SK-N-SH (cell line): ENCODE data around the gene AHNAK. TPM values are rescaled to one million over a fixed set of nuclear protein-coding genes. Genes with fewer than 3 reads are reported as not detected.

Experiments used
- CTCF ChIA-PET: fragments of 300-600, 350-600 bp; formaldehyde crosslinking; extraction: SDS; loops from one replicate; lab custom pipeline; 2021; lab: Yijun Ruan, JAX
- POLR2A ChIA-PET: fragments of 350-600 bp; sonication (Branson Sonifier 250); formaldehyde crosslinking; extraction: SDS; loops from one replicate; lab custom pipeline; 2020; ENCODE audit warnings: antibody characterized with exemption, inconsistent platforms; lab: Yijun Ruan, JAX
- DNase-seq: peaks from one replicate; pipeline ENCODE4 v3.0.0; 2012
- H2AFZ ChIP-seq: fragments of 200-600 bp; sonication (generic); 2 replicates; pipeline ENCODE4 v1.8.1; 2016; ENCODE audit warnings: antibody characterized with exemption, mild to moderate bottlenecking, low read depth
- H3F3A ChIP-seq: fragments of 200-600 bp; sonication (generic); replicated peaks from 2 replicates; pipeline ENCODE3; 2016; ENCODE audit warnings: antibody characterized with exemption, mild to moderate bottlenecking; ENCODE audit not compliant: insufficient read depth
- H3K27ac ChIP-seq, 2 experiments: fragments of 200-500 bp in 1 of 2; fragments of 200-600 bp in 1 of 2; sonication (Bioruptor generic) in 1 of 2; sonication (generic), shearing (Covaris generic) in 1 of 2; 2 replicates each; pipeline versions ENCODE4 v1.5.1 to v1.6.1; 2014 to 2016; ENCODE audit warnings: low read depth in 2 of 2, inconsistent platforms in 1 of 2, low read length in 1 of 2, mild to moderate bottlenecking in 1 of 2, mixed read lengths in 1 of 2
- H3K27me3 ChIP-seq: fragments of 200-600 bp; sonication (generic), shearing (Covaris generic); 2 replicates; pipeline ENCODE4 v1.6.1; 2016; ENCODE audit warnings: mixed run types; ENCODE audit not compliant: insufficient read depth
- H3K36me3 ChIP-seq, 2 experiments: fragments of 200-500 bp in 1 of 2; fragments of 200-600 bp in 1 of 2; sonication (Bioruptor generic) in 1 of 2; sonication (generic) in 1 of 2; replicated peaks in 1 of 2; 2 replicates each; pipeline versions ENCODE3 to v1.5.1; 2014 to 2016; ENCODE audit warnings: low read length in 1 of 2, mild to moderate bottlenecking in 1 of 2; ENCODE audit not compliant: insufficient read depth in 2 of 2, control insufficient read depth in 1 of 2
- H3K4me1 ChIP-seq, 2 experiments: fragments of 200-500 bp in 1 of 2; fragments of 200-600 bp in 1 of 2; sonication (Bioruptor generic) in 1 of 2; sonication (generic), shearing (Covaris generic) in 1 of 2; 2 replicates each; pipeline versions ENCODE4 v1.5.1 to v1.6.1; 2014 to 2016; ENCODE audit warnings: low read depth in 1 of 2, low read length in 1 of 2, mixed run types in 1 of 2; ENCODE audit not compliant: insufficient read depth in 2 of 2, control insufficient read depth in 1 of 2
- H3K4me2 ChIP-seq: fragments of 200-600 bp; sonication (generic), shearing (Covaris generic); 2 replicates; pipeline ENCODE4 v1.6.1; 2017; ENCODE audit warnings: mixed run types
- H3K4me3 ChIP-seq, 2 experiments: fragments of 200-500 bp in 1 of 2; fragments of 200-600 bp in 1 of 2; sonication (Bioruptor generic) in 1 of 2; sonication (generic), shearing (Covaris generic) in 1 of 2; 2 replicates each; pipeline versions ENCODE4 v1.5.1 to v1.8.1; 2014 to 2016; ENCODE audit warnings: low read depth in 2 of 2, inconsistent platforms in 1 of 2, low read length in 1 of 2, mild to moderate bottlenecking in 1 of 2, mixed read lengths in 1 of 2, moderate library complexity in 1 of 2
- H3K79me2 ChIP-seq: fragments of 200-600 bp; sonication (generic); 2 replicates; pipeline ENCODE4 v1.8.1; 2017; ENCODE audit warnings: mild to moderate bottlenecking; ENCODE audit not compliant: insufficient read depth
- H3K9ac ChIP-seq: fragments of 200-600 bp; sonication (generic); 2 replicates; pipeline ENCODE4 v1.6.1; 2017; ENCODE audit warnings: mixed run types
- H3K9me2 ChIP-seq: fragments of 200-600 bp; sonication (generic); 2 replicates; pipeline ENCODE4 v1.6.1; 2017; ENCODE audit warnings: mixed run types
- H3K9me3 ChIP-seq: fragments of 200-600 bp; sonication (generic); 2 replicates; pipeline ENCODE4 v1.6.1; 2017; ENCODE audit warnings: mixed run types, mild to moderate bottlenecking, moderate library complexity
- H4K20me1 ChIP-seq: fragments of 200-600 bp; sonication (generic); 2 replicates; pipeline ENCODE4 v1.6.1; 2017; ENCODE audit warnings: mild to moderate bottlenecking, mixed run types; ENCODE audit not compliant: insufficient read depth
- GABPA ChIP-seq: IDR thresholded peaks from 2 replicates; pipeline ENCODE4 v1.4.0; 2012; ENCODE audit warnings: low read depth, mild to moderate bottlenecking
- JUND ChIP-seq: IDR thresholded peaks from 2 replicates; pipeline ENCODE4 v1.4.0; 2012
- NFIC ChIP-seq: IDR thresholded peaks from 2 replicates; pipeline ENCODE4 v1.4.0; 2012; ENCODE audit warnings: borderline replicate concordance
- NRF1 ChIP-seq: IDR thresholded peaks from 2 replicates; pipeline ENCODE4 v1.6.1; 2012; ENCODE audit warnings: low read depth, mild to moderate bottlenecking, low read length
- REST ChIP-seq: IDR thresholded peaks from 2 replicates; pipeline ENCODE4 v1.6.1; 2012; ENCODE audit warnings: mild to moderate bottlenecking, low read depth, low read length, moderate library complexity
- RFX5 ChIP-seq: IDR thresholded peaks from 2 replicates; pipeline ENCODE4 v1.6.1; 2012; ENCODE audit warnings: mild to moderate bottlenecking, improper control_type of control experiment, low read length
- SMC3 ChIP-seq: IDR thresholded peaks from 2 replicates; pipeline ENCODE4 v1.6.1; 2012; ENCODE audit warnings: low read depth, low read length, improper control_type of control experiment
- WGBS: methylation state at CpG from one replicate; pipeline ENCODE4 v1.1.6; 2017; ENCODE audit warnings: low lambda C conversion rate; 5-methylcytosine and 5-hydroxymethylcytosine counted together
- polyA plus RNA-seq, 3 experiments: library from polyadenylated mRNA; depleted of rRNA; stranded (reverse); fragments of >200 nt; gene quantifications; 2 replicates each; pipeline ENCODE4 v1.2.3, GENCODE V29; 2012
- TF ChIP-seq, protein P1 (sequence below): IDR thresholded peaks from 2 replicates; pipeline ENCODE4 v1.4.0; 2012; ENCODE audit warnings: low read depth, borderline replicate concordance
- TF ChIP-seq, protein P2 (sequence below): IDR thresholded peaks from 2 replicates; pipeline ENCODE4; 2012
- TF ChIP-seq, protein P3 (sequence below): fragments of 200-600 bp; sonication (generic); IDR thresholded peaks from 2 replicates; pipeline ENCODE4 v1.6.1; 2017; ENCODE audit warnings: antibody characterized with exemption, mild to moderate bottlenecking, moderate library complexity

AHNAK gene
- polyA plus RNA-seq, 1 of the 3 experiments (the other 2 are of a cell fraction) = 57.8 TPM

- H3K9me2 ChIP-seq = no peaks in the 10 kb centered on the region
- H3K9ac ChIP-seq = no peak overlapping the region
- no peak overlapping the region for H3K4me3 ChIP-seq
- TF ChIP-seq RFX5 (no peak), NRF1 (no peak)
- TF ChIP-seq, protein P1, sequence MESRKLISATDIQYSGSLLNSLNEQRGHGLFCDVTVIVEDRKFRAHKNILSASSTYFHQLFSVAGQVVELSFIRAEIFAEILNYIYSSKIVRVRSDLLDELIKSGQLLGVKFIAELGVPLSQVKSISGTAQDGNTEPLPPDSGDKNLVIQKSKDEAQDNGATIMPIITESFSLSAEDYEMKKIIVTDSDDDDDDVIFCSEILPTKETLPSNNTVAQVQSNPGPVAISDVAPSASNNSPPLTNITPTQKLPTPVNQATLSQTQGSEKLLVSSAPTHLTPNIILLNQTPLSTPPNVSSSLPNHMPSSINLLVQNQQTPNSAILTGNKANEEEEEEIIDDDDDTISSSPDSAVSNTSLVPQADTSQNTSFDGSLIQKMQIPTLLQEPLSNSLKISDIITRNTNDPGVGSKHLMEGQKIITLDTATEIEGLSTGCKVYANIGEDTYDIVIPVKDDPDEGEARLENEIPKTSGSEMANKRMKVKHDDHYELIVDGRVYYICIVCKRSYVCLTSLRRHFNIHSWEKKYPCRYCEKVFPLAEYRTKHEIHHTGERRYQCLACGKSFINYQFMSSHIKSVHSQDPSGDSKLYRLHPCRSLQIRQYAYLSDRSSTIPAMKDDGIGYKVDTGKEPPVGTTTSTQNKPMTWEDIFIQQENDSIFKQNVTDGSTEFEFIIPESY = no peak
- TF ChIP-seq, protein P2, sequence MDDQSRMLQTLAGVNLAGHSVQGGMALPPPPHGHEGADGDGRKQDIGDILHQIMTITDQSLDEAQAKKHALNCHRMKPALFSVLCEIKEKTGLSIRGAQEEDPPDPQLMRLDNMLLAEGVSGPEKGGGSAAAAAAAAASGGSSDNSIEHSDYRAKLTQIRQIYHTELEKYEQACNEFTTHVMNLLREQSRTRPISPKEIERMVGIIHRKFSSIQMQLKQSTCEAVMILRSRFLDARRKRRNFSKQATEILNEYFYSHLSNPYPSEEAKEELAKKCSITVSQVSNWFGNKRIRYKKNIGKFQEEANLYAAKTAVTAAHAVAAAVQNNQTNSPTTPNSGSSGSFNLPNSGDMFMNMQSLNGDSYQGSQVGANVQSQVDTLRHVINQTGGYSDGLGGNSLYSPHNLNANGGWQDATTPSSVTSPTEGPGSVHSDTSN = no peak
- WGBS = 99% methylated on average over 11 of the region's 11 CpGs
- CTCF ChIA-PET = interaction anchor here (0.6 to 1.6 kb wide), 2 partner anchors 15 to 95 kb away, joined by 3 to 6 read pairs; no protein-coding TSS in a partner anchor
- peaks cover 27 to 43% of the 10 kb centered on the region in 2 experiments for H3K36me3 ChIP-seq
- H3K4me1 ChIP-seq = peaks cover 8 to 10% of the 10 kb centered on the region in 2 experiments; a peak in 1 of 4 replicates
- no peak overlapping the region for H3K27ac ChIP-seq
- POLR2A ChIA-PET = no interaction called here
- no peaks in the 10 kb centered on the region for H3K27me3 ChIP-seq
- no peaks in the 10 kb centered on the region for H3F3A ChIP-seq
- no peaks in the 10 kb centered on the region for H3K9me3 ChIP-seq
- H3K4me2 ChIP-seq = no peak overlapping the region
- no peak overlapping the region for H2AFZ ChIP-seq
- DNase-seq = no peak
- no peaks in the 10 kb centered on the region for H4K20me1 ChIP-seq
- H3K79me2 ChIP-seq = peaks cover 33% of the 10 kb centered on the region
These were observed 31.9 kb upstream of the AHNAK start for GRCh38 chr11:62578541-62578940.

DNA sequence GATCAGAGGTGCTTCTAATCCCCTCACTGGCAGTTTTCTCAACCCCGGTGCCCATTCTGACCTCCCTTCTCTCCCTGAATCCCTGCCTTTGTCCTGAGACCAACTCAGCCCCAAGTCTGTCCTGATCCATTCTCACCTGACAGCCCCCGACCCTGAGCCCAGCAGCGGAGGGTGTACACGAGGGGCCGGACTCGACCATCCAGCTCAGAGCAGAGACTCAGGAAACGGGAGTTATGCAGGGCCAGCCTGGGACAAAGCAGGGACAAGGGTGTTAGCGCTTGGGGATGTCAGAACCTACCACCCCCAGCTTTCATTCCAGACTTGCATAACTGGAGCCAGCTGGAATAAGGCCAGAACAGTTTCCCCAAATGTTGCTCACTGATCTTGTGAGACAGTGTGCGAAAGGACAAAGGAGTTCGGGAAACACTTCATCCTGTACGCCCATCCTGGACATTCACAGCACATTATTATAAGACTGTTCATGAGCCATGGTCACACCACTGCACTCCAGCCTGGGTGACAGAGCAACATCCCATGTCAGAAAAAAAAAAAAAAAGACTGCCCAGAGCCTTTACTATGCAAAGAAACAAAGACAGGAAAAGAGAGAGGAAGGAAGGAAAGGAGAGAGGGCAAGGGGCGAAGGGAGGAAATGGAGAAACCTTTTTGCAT, 30.6 kb upstream of the AHNAK start:
- TF ChIP-seq SMC3 (no peak), REST (no peak), JUND (no peak), GABPA (no peak), NFIC (no peak)
- TF ChIP-seq, protein P3, sequence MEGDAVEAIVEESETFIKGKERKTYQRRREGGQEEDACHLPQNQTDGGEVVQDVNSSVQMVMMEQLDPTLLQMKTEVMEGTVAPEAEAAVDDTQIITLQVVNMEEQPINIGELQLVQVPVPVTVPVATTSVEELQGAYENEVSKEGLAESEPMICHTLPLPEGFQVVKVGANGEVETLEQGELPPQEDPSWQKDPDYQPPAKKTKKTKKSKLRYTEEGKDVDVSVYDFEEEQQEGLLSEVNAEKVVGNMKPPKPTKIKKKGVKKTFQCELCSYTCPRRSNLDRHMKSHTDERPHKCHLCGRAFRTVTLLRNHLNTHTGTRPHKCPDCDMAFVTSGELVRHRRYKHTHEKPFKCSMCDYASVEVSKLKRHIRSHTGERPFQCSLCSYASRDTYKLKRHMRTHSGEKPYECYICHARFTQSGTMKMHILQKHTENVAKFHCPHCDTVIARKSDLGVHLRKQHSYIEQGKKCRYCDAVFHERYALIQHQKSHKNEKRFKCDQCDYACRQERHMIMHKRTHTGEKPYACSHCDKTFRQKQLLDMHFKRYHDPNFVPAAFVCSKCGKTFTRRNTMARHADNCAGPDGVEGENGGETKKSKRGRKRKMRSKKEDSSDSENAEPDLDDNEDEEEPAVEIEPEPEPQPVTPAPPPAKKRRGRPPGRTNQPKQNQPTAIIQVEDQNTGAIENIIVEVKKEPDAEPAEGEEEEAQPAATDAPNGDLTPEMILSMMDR = no peak
- TF ChIP-seq, protein P1 = no peak
- Histone ChIP-seq H3K4me1 (peaks cover 14% of the 10 kb centered on the region in 2 experiments; a peak in 3 of 4 replicates), H3K9me2 (no peaks in the 10 kb centered on the region), H3K27me3 (no peaks in the 10 kb centered on the region), H3K27ac (no peak overlapping the region), H4K20me1 (peaks cover 7% of the 10 kb centered on the region; the same call in 1 of the 2 replicates), H3K4me3 (no peak overlapping the region), H2AFZ (no peak overlapping the region), H3F3A (peaks cover 4% of the 10 kb centered on the region), H3K79me2 (peaks cover 37% of the 10 kb centered on the region), H3K9me3 (no peaks in the 10 kb centered on the region), H3K4me2 (no peak overlapping the region), H3K36me3 (peaks cover 30 to 42% of the 10 kb centered on the region in 2 experiments), H3K9ac (no peak overlapping the region)
- WGBS = 92% methylated on average over 12 of the region's 12 CpGs
- CTCF ChIA-PET = interaction anchor here (1.0 kb wide), 1 partner anchor 14 kb away, joined by 3 read pairs; the partner anchor contains the start of gene TUT1
- POLR2A ChIA-PET = interaction anchor here (0.6 kb wide), 1 partner anchor 15 kb away, joined by 3 read pairs; no protein-coding TSS in a partner anchor
- DNase-seq = no peak
